SK-N-DZ (cell line): ENCODE results near the gene MST1R.

Source experiments
- DNase-seq: peaks from one replicate; pipeline ENCODE4 v3.0.0-alpha.2; 2015; ENCODE audit warnings: low spot score
- small RNA-seq, 2 experiments: library from RNA; depleted of rRNA; stranded (forward); fragments of <200 nt; gene quantifications; one replicate each; pipeline ENCODE3, GENCODE V24; 2014

MST1R gene

DNA sequence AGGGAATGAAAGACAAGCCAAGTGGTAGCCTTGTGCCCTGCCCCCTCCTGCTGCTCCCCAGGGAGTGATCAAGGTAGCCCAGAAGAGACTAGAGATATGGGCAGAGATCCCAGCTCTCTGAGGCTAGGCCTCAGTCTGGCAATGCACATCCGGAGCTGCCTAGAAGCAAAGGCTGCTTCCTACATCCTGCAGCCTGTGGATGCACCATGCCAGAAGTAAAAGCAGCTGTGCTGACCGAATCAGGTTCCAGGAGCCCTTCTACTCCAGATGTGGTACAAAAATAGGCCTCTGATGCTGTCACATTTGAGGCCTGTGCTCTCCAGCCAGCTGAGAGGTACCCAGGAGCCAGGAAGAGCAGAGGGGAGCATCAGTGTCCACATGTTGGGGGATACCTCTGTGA is 63.3 kb downstream of the MST1R start:
- no peak for DNase-seq

DNA sequence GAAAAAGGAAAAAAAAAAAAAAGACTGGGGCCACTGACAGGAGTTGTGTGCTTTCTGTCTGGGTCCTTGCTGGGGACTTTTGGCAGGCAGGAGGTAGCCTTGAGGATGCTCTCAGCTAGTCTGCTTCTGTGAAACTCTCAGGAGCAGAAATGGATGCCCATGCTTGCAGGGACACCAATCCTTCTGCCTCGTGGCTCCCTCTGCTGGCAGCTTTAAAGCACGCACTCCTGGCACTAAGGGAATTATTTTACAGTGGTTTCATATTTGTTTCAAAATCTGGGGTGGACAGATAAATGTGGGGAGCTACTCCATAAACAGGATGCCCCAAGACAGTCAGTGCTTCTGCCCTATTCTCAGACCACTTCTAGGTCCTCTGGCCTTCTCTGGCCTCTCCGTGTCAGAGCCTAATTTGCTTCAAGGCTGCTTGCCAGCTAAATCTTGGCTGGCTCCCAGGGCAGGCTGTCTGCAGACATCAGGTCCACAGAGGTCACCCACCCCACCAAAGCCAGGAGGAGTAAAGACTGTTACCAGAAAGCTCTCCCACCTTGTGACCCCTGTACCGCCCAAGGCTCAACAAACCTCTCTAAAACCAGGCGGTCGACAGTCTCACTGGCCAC is 64.4 kb downstream of the MST1R start:
- DNase-seq: peak; percentile 64

Small RNA genes within 50 kb of the gene (small RNA-seq; reads per million reads assigned to genes)
- gene RN7SL217P: 0 reads per million in 2 experiments
